NT2/D1 (cell line): ENCODE data around the gene POLR2I.

Experiments used
- SUZ12 ChIP-seq: IDR thresholded peaks from 2 replicates; pipeline ENCODE4 v1.6.1; 2011; ENCODE audit not compliant: insufficient read length, insufficient read depth; ENCODE audit errors: extremely low read depth
- YY1 ChIP-seq: IDR thresholded peaks from 2 replicates; pipeline ENCODE4 v1.6.1; 2011; ENCODE audit not compliant: insufficient read length, insufficient read depth

DNA sequence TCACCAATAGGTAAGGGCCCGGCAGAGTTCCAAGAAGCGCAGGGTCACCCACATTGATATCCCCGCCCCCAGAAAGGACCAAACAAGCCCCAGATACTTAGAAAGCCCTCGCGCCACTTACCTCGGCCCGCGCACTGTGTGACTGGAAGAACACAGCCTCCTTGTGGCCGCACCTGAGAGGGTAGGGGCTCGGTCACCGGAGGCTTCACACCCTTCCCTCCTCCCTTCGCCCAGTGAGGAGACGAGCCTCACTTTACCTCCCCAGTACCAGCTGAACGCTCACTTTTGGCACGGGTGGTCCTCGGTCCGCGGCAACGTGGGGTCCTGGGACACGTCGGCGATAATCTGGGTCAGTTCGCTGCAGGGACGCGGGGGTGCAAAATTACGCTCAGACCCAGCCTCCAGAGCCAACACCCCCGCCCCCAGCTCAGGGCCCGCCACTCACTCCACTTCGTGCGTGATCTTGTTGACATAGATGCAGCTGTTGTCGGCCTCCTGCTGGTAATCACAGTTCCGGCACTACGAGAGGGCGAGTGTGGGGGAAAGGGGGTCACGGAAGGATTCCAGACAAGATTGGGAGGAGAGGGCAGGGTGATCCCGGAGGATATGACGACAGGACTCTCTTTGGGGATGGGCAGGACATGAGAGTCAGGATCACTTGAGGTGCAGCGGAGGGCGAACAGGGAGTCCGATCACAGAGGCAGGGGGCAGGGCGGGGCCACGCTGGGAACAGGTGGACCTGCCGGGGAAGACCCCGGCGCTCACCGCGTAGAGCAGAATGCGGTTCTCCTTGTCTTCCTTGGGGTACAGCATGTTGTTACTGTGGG lies 568 bp downstream of the POLR2I start:
- TF ChIP-seq SUZ12 (no peak), YY1 (no peak)
